Left ventricle myocardium superior (tissue), 1 donor: ENCODE results near the gene SPTBN4. TPM values are rescaled to one million over a fixed set of nuclear protein-coding genes. Genes with fewer than 3 reads are reported as not detected.
"Not testable (repeated sequence)": the region's sequence is repeated elsewhere in the genome, so short reads cannot be mapped to it uniquely, and the experiment has no call there.

ENCODE experiments used
- ATAC-seq: fragments of 200-7000 bp; cut with Tn5 transposase; one replicate; pipeline ENCODE4 v1.9.1; 2020; ENCODE audit warnings: mild to moderate bottlenecking, moderate library complexity
- DNase-seq: peaks from one replicate; pipeline ENCODE4 v3.0.0-alpha.2; 2020
- intact Hi-C: fragments of 100-400 bp; cut with micrococcal nuclease; formaldehyde crosslinking; loops from one replicate; pipeline ENCODE4 v1.11.0; 2022
- total RNA-seq: library from RNA; stranded (reverse); fragmentation: NEBNext Ultra II Directional; extraction: Animal tissue kit (Norgen Biotek cat#: 25700); gene quantifications from one replicate; pipeline ENCODE4 v1.2.1, GENCODE V29; 2021
- donor health status: DM: no; HTN: yes; CAD: no; lungs with severe emphysema.

The SPTBN4 gene
- total RNA-seq, 1 donor from 2014 or later, result 4.8 TPM

- intact Hi-C loops, ATAC-seq, DNase-seq: not testable (repeated sequence)
Measured at GRCh38 chr19:40521900-40522299, 55.1 kb downstream of the SPTBN4 start.

GRCh38 chr19:40523322-40524047, 56.7 kb downstream of the SPTBN4 start:
- DNase-seq, result peak; percentile 45
- intact Hi-C loops, result no loop called here
- peak; percentile 54 for ATAC-seq

GRCh38 chr19:40524133-40524549, 57.3 kb downstream of the SPTBN4 start:
- DNase-seq (no peak), ATAC-seq (no peak)
- intact Hi-C loops, result no loop called here

GRCh38 chr19:40524655-40525054, 57.9 kb downstream of the SPTBN4 start:
- ATAC-seq (no peak), DNase-seq (no peak)
- intact Hi-C loops, result no loop called here

- ATAC-seq (no peak), DNase-seq (no peak)
- intact Hi-C loops, result no loop called here
Measured at GRCh38 chr19:40525234-40526051, 58.6 kb downstream of the SPTBN4 start.

- no peak for DNase-seq
- intact Hi-C loops, result no loop called here
- ATAC-seq, result no peak
Measured at GRCh38 chr19:40528078-40528477, 61.3 kb downstream of the SPTBN4 start.

GRCh38 chr19:40528533-40529092, 61.8 kb downstream of the SPTBN4 start:
- ATAC-seq (no peak), DNase-seq (no peak)
- intact Hi-C loops, result no loop called here

- peak; percentile 94 for ATAC-seq
- DNase-seq, result peak; percentile 91
- intact Hi-C loops, result no loop called here
Measured at GRCh38 chr19:40529093-40529954, 62.5 kb downstream of the SPTBN4 start.

- DNase-seq (no peak), ATAC-seq (peak; percentile 14)
- intact Hi-C loops, result no loop called here
Measured at GRCh38 chr19:40530091-40530901, 63.5 kb downstream of the SPTBN4 start.

- no peak for ATAC-seq
- DNase-seq, result no peak
- intact Hi-C loops, result no loop called here
Measured at GRCh38 chr19:40533508-40533907, 66.7 kb downstream of the SPTBN4 start.

- intact Hi-C loops, result no loop called here
- ATAC-seq, result no peak
- no peak for DNase-seq
Measured at GRCh38 chr19:40534148-40534547, 67.3 kb downstream of the SPTBN4 start.

- DNase-seq (no peak), ATAC-seq (no peak)
- intact Hi-C loops, result no loop called here
Measured at GRCh38 chr19:40539070-40539469, 72.3 kb downstream of the SPTBN4 start.

GRCh38 chr19:40542202-40542859, 75.5 kb downstream of the SPTBN4 start:
- intact Hi-C loops, result no loop called here
- peak; percentile 90 for DNase-seq
- ATAC-seq, result peak; percentile 93

GRCh38 chr19:40543029-40543597, 76.3 kb downstream of the SPTBN4 start:
- DNase-seq, result no peak
- no peak for ATAC-seq
- intact Hi-C loops, result no loop called here

GRCh38 chr19:40546153-40546841, 79.5 kb downstream of the SPTBN4 start:
- intact Hi-C loops, ATAC-seq: not testable (repeated sequence)

GRCh38 chr19:40547190-40547589, 80.4 kb downstream of the SPTBN4 start:
- intact Hi-C loops, ATAC-seq, DNase-seq: not testable (repeated sequence)

More at GRCh38 chr19:40546153-40546841, 79.5 kb downstream of the SPTBN4 start:
- not testable (repeated sequence) for DNase-seq

GRCh38 chr19:40547836-40548235, 81.0 kb downstream of the SPTBN4 start:
- intact Hi-C loops, result no loop called here
- ATAC-seq, result no peak
- no peak for DNase-seq
